HG03558 (cell line): ENCODE measurements around the gene DDX39A.
"Not testable (repeated sequence)": the region's sequence is repeated elsewhere in the genome, so short reads cannot be mapped to it uniquely, and the experiment has no call there.

ENCODE experiments used
- ATAC-seq: cut with Tn5 transposase; IDR thresholded peaks from one replicate; pipeline ENCODE4 v1.9.1; 2021; ENCODE audit warnings: moderate number of reproducible peaks; ENCODE audit not compliant: unreplicated experiment; ENCODE audit errors: extremely low read depth

Gene DDX39A

GRCh38 chr19:14369399-14370168 is 49.6 kb downstream of the DDX39A start:
- no peak for ATAC-seq

GRCh38 chr19:14368011-14368513 is 51.1 kb downstream of the DDX39A start:
- no peak for ATAC-seq

GRCh38 chr19:14367016-14367415 is 52.1 kb downstream of the DDX39A start:
- no peak for ATAC-seq

- ATAC-seq = no peak
These were observed 52.6 kb downstream of the DDX39A start for GRCh38 chr19:14366529-14366928.

GRCh38 chr19:14364098-14364443 is 55.1 kb downstream of the DDX39A start:
- ATAC-seq = not testable (repeated sequence)

- no peak for ATAC-seq
These were observed 55.7 kb downstream of the DDX39A start for GRCh38 chr19:14363183-14364097.

- ATAC-seq = no peak
These were observed 57.3 kb downstream of the DDX39A start for GRCh38 chr19:14361824-14362223.
